Measurements from ENCODE around the gene PLGLB1. TPM values are rescaled to one million over a fixed set of nuclear protein-coding genes. Genes with fewer than 3 reads are reported as not detected.
"Not testable (repeated sequence)": the region's sequence is repeated elsewhere in the genome, so short reads cannot be mapped to it uniquely, and the experiment has no call there.

The PLGLB1 gene
- 12.5 TPM for total RNA-seq

DNA sequence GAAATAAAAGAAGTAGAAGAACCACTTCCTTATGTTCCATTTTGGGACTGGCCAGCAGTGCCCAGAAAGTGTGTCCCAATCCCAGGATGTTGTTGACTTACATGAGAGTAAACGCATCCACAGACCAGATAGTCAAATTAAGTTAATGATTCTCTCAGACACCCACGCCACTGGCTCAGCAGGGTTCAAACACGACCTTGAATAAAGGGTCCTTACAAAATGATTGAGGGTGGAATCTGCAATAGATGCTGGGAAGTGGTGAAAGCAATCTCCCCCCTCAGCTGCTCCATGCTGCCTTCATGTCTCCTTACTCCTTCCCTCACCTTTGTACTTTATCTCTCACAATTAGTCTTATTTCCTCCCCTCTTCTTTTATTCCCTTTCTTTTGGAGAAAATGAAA, at the start of gene PLGLB1:
Gene PLGLB1, minus strand, starts transcription at position 101 of the 400 bp plus-strand sequence. Its CDS starts 61 bp downstream, at position 40.
- not testable (repeated sequence) for DNase-seq

DNA sequence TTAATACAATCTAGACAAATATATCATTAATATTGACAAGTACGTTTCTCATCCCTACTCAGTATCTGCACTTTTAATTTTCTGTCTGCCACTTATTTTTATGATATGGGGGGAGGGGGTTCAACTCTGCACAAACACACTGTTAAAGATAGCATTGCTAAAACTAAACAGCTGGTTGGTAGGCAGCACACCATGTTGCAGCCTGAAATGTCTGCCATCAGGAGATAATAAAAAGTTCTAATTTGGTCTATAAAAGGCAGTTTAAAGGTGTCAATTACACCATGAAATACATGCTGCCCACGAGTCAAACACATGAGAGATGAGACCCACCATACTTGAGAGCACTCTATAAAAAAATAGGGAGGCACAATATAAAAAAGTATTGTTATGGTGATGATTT, 42.7 kb upstream of the PLGLB1 start:
- not testable (repeated sequence) for DNase-seq

DNA sequence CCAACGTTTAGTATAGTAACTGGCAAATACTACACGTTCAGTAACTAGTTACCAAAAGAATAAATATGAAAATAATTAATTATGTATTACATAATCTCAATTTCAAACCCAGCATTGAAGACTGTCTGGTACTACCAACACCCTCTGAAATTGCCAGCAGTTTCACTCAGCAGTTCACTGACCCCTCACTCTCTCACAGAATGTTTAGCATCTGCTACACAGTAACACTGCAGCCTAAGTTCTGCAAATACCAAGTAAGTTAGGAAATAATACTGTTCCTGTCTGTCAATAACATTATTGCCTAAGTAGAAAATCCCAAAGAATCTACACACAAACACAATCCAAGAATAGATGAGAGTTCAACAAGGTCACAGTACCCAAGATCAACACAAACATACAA, 41.8 kb upstream of the PLGLB1 start:
- peak; percentile 1 for DNase-seq

DNA sequence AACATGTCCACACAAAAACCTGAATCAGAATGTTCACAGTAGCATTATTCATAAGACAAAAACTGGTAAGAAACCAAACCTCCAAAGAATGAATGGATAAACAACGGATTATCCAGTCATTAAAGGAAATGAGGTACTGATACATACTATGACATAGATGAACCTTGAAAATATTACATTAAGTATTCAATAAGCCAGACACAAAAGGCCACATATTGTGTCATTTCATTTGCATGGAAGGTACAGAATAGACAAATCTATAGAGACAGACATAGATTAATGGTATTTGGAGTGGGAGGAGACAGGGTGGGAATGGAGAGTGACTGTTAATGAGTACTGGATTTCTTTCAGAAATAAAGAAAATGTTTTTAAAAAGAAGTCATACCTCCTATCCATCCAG, 39.9 kb upstream of the PLGLB1 start:
- DNase-seq: not testable (repeated sequence)

DNA sequence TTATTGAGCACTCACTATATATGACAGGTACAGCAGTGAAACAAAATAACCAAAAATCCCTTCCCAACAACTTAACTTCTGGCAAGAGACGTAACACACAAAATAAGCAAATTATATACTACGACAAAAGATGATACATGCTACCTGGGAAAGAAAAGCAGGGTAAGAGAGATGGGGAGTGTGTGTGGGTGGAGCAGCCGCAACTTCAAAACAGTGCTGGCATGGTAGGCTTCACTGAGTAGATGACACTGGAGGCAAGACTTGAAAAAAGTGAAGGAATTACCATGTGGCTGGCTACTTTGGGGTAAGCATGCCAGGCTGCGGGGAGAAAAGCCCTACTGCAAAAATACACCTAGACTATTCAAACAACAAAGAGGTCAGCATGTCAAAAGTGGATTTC, 36.0 kb upstream of the PLGLB1 start:
- not testable (repeated sequence) for DNase-seq

DNA sequence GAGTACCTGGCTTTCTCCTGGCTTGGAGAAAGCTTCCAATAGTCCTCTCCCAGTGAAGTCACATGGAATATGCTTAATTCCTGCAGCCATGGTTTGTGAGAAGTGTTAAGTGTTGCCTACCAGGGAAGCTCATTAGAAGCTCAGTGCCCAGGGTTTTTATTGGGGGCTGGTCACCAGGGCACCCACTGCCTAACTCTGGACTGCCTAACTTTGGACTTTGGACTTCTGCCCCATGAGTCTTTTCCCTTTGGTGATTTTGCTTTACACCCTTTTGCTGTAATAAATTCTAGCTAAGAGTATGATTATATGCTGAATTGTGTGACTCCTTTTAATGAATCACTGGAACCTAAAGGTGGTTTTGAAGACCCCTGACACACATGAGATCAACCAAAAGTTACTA, 35.2 kb upstream of the PLGLB1 start:
- DNase-seq: not testable (repeated sequence)

DNA sequence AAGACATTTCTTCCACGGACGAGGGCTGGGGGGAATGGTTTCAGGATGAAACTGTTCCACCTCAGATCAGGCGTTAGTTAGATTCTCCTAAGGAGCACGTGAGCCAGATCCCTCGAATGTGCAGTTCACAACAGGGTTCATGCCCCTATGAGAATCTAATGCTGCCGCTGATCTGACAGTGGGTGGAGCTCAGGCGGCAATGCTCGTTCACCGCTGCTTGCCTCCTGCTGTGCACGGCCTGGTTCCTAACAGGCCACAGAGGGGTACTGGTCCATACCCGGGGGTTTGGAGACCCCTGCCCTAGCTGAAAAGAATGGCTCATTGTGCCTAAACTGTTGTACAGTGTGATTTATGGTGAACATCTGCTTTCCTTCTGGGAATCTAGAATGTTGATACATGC, 34.8 kb upstream of the PLGLB1 start:
- DNase-seq: not testable (repeated sequence)

DNA sequence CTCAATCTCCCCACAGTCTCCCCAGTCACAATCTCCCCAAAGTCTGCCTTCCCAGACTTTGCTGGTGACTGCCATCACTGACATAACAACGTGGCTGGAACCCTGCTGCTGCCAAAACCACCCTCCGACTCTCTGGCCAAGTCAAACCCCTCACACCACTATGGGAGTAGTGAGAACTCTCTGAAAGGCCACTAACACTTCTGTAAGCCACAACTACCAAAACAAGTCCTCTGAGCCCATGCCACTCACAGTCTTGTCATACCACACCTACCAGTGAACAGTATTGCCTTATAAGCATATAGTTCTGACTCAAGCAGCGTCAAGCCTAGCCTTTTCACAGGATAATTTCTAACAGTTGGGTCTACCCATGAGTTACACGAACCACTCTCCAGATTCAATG, 32.7 kb upstream of the PLGLB1 start:
- not testable (repeated sequence) for DNase-seq

DNA sequence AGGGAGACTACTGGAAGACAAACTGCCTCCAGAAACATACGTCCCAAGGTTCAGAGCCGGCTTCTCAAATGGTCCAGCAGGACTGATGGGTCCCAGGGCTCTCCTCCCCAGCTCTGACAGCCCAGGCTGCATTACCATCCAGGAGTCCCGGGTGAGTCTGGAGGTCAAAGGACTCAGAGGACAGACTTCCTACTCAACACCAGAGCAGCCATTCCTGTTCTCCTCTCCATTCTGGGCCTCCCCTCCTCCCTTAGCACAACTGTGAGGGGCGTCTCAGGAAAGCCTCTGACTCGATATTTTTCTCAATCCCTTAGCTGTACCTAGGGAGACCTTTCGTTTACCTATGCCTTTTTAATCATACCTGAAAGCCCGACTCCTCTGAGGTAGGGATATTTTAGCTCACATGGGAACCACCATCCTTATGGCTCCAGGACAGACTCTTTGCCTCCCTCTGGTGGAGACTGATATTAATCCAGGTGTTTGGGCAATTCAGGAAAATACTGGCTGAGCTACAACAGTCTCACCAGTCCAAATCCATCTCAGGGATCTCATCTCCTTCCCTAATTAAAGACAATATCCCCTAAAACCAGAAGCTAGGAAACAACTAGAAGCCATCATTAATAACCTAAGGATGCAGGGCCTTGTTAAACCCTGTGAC, 19.8 kb upstream of the PLGLB1 start:
- DNase-seq: not testable (repeated sequence)

DNA sequence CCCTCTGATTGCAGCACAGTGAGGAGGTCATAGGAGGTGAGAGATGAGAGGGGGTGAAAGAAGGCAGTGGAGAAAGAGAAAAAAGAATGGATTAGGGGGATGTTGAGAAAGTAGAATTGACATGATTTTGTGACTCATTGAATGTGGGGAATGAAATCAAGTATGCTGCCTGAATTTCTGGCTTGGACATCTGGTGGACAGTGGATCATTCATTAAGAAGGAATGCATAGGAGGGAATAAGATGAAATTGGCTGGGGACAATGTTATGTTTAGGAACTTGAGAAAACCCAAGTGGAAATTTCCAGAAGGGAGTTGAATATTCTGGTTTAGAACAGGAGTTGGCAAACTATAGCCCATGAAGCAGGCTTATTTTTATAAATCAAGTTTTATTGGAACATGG, 7.0 kb upstream of the PLGLB1 start:
- DNase-seq: not testable (repeated sequence)

DNA sequence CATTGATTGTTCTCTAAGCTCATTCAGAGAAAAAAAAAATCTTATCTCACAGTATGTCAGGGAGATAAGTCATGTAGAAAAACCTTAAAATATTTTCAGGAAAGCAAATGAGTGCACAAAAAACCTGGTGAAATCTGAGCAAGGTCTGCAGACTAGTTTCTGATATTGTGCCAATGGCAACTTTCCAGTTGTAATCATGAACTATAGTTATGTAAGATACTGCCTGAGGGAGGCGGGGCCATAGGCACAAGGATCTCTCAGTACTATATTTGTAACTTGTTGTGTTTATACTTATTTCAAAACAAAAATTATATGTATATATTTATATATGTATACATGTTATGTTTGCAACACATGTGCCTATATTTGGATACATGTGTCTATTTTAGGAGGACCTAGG, 5.2 kb upstream of the PLGLB1 start:
- not testable (repeated sequence) for DNase-seq

DNA sequence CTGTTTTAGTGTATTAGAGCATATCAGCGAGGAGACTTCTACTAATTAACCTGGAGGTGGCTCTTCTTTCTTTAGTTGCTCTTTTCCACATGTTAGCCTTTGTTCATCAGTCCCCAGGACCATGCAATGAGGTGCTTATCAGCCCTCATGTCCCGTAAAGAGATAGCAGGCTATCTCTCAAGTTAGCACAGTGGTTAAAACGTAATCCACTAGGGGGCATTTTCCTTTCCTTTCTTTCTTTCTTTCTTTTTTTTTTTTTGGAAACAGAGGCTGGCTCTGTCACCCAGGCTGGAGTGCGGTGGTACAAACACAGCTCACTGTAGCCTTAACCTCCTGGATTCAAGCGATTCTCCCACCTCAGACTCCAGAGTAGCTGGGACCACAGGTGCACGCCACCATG, 4.3 kb upstream of the PLGLB1 start:
- not testable (repeated sequence) for DNase-seq

DNA sequence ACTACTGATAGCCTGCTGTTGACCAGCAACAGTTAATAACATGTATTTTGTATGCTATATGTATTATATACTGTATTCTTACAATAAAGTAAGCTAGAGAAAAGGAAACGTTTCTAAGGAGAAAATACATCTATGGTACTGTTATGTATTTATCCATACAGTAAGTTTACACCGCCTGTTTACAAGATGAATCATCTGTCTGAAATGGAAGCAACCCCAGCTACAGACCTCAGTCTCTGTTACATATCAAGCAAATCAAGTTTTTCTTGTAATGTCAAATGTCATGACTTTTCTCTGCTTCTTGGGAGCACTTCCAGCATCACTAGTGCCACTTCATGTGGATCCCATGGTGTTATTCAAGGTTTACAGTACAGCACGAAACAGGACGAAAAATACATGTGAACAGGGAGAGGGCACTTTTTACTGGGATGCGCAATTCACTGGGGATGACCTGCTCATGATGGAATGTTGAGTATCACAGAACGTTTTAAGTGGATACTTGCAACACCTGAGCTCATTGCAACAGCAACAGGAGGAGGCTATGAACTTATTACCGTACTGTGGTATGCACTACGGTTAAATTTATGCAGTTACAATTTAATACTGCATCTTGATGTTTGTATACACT, 2.5 kb upstream of the PLGLB1 start:
- DNase-seq: not testable (repeated sequence)

DNA sequence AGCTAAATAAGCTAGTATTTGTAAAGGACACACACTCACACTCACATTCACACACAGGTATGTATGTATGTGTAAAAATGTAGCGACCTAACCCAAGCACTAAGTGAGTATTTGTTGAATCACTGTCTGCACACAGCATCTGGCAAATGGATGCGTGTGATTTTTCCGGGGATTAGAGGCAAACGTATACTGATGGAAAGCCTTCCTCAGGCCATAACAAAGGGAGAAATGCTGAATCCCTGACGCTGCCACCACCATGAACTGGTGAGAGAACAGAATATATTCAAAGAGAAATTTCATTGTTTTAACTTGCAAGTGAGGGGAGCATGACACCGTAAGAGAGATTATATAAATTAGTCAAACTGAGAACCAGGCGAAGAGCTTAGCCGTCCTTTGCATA, 601 bp downstream of the PLGLB1 start:
- not testable (repeated sequence) for DNase-seq

DNA sequence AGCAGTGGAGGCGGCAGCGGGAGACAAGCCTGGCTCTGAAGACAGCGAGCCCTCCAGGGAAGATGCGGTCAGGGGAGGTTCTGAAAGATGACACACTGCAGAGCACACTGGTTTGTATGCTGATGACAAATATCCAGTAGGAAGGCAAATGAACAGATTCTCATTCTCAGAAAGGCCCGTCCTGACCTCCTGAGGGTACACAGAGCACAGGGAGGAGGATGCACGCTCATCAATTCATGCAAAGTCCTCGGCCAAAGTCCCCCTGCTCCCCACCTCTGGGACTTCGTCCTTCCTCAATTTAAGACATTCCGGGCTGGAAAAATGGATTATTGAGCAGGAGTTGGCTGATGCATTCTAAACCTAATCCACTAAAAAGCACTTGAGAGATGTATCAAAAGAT, 2.6 kb downstream of the PLGLB1 start:
- DNase-seq: not testable (repeated sequence)

DNA sequence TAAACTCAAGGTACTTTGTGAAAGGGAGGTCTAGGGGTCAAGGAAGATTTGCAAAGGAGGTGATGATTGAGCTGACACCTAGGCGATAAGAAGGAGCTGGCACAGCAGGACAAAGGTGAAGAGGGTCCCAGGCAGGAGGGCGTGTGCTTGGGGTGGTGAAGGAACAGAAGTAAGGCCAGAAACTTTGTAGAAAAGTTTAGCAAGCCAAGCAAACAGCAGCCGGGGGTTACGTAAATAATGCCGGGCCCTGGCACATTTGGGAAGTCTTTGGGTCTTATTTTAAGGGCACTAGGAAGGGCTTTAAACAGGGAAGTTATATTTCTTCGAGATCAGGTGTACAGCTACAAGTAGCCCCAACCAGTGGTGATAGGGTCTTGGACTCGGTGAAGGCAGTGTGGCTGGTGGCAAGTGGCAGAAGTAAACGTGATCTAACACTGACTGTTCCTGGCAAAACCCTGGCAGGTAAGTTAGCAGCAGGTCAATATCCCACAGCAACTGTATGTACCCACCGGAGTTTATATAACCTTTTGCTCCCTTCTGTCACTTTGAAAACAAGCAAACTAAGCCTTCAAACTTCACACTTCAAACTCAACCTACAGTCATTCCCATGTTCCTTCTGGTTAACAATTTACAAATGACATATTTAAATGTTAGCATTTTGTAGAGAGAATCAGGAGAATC, 7.0 kb downstream of the PLGLB1 start:
- not testable (repeated sequence) for DNase-seq

DNA sequence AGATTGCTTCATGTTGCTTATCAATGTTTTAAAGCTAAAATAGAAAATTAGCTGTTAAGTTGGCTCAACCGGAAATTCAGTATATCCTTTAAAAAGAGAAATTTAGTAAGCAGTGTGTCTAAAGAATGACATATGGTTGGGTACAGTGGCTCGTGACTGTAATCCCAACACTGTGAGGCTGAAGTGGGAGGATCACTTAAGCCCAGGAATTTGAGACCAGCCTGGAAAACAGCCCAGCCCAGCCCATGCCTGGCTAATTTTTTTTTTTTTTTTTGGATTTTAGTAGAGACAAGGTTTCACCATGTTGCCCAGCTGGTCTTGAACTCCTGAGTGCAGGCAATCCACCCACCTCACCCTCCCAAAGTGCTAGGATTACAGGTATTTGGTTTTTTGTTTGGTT, 17.2 kb downstream of the PLGLB1 start:
- DNase-seq: not testable (repeated sequence)

Small RNAs within 50 kb of the gene (small RNA-seq; reads per million reads assigned to genes)
- gene AC125232.1 (ENCODE audit: low replicate concordance): not detected

Other genes with a start within 250 kb of the PLGLB1 start
- 0.72 TPM for gene CD8A, start 230.9 kb downstream of the PLGLB1 start, total RNA-seq
- gene CD8B, start 160.0 kb downstream of the PLGLB1 start, total RNA-seq: 1.0 TPM
- gene RGPD1, start 79.7 kb downstream of the PLGLB1 start, total RNA-seq: 5.9 TPM